Neural progenitor cell (in vitro differentiated cells): ENCODE data around the gene TIAM2.

ENCODE experiments used
- CTCF ChIP-seq: fragments of 200-600 bp; sonication (generic); IDR thresholded peaks from 2 replicates; pipeline ENCODE4 v1.5.1; 2017; ENCODE audit warnings: antibody characterized with exemption, mild to moderate bottlenecking
- EZH2 ChIP-seq: fragments of 200-600 bp; sonication (generic); IDR thresholded peaks from 2 replicates; pipeline ENCODE4 v1.6.1; 2017; ENCODE audit warnings: antibody characterized with exemption, mild to moderate bottlenecking, moderate library complexity
- EZH2phosphoT487 ChIP-seq: fragments of 200-600 bp; sonication (generic); IDR thresholded peaks from 2 replicates; pipeline ENCODE4 v1.6.1; 2017; ENCODE audit warnings: antibody characterized with exemption

- no peak for TF ChIP-seq CTCF
- TF ChIP-seq EZH2: no peak
- no peak for TF ChIP-seq EZH2phosphoT487
These were observed 34.1 kb upstream of the TIAM2 start for GRCh38 chr6:154960854-154961530.
